NCI-H2107 (cell line): ENCODE measurements around the gene PLEKHF1.
"Not testable (repeated sequence)": the region's sequence is repeated elsewhere in the genome, so short reads cannot be mapped to it uniquely, and the experiment has no call there.

ENCODE experiments used
- DNase-seq: peaks from one replicate; lab custom pipeline; 2025; lab: John Stamatoyannopoulos, UW

PLEKHF1 gene

DNA sequence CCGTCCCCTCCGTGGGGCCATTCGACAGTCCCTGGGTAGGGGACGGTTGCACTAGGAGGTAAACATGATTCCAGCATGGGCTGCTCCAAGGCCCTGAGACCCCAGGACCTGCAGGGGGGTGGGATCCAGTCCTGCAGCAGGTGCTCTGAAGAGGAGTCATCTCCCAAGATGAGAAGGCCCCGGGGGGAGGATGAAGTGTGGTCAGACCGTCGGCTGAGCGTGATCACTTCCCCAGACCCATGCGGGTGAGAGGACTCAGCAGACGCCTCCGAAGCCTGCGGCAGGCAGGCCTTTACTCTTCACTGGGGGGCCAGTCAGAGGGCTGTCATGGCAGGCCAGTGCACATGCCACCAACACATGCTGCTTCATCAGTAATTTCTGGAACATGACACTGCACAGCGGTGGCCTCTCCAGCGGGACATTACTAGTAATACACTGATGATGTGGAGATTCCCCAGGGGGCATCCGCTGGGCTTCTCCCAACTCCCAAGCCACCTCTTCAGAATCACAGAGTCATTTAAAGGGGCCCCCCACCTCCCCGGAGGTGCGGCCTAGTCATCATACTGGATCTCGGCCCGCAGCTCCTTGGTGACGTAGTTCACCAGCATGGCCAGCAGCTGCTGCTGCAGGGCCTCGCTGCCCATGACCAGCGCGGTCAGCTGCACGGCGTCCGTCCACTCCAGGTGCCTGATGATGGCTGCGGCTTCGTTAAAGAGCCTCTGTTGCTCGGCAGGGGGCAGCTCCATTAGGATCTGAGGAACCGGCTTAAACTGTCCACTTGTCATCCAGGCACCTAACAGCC lies 37.1 kb downstream of the PLEKHF1 start:
- DNase-seq, result no peak

DNA sequence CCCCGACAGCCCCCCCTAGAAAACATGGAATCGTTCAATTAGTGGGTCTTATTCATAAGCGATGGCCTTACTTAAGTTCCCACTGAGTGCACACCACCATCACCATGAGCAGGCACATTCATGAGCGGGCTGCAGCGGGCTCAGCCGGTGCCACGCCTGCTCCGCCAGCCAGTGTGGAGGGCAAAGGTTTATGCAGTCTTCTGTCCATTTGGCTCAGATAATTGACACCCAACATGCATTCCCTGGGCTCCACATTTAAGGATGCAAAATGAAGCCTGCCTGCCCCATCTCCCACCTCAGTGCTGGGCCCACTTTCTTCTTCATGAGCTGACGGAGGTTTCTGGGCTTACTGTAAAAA lies 37.7 kb downstream of the PLEKHF1 start:
- no peak for DNase-seq

DNA sequence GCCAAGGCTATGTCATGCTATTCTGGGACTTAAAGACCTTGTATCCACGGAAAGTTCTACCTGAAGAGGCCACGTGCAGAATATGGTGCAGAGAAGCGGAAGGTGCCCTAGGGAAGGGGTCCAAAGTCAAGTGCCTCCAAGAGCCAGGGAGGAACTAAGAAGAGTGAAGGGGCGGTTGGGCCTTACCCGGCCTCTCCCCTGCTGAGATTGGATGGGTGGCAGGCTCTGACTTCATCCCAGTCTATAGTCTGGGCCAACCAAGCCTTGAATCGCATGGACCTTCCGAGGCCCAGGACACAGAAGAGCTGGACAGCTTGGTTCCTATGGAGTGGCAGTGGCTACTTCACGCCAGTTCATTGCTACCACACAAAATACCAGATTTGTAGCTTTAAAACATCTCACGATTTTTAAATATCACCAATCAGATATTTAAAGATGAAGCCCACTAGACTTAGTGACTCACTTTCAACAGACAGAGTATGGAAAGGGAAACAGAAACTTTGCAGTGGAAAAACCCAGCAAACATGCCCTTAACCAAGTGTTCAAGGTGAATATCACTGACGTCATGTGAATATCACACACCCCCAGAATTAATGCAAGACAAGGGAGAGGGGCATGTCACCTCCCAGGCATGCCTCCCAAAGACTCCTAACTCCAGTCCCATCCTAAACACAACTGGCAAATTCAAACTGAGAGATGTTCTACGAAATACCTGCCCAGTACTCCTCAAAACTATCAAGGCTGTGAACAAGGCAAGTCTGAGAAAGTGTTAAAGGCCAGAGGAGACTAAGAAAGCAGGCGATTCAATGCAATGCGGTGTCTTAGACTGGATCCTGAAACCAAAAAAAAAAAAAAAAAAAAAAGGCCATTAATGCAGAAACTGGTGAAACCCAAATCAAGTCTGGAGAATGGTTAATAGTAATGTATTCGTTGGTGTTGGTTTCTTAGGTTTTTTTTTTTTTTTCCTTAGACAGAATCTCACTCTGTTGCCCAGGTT lies 39.6 kb downstream of the PLEKHF1 start:
- DNase-seq, result no peak

DNA sequence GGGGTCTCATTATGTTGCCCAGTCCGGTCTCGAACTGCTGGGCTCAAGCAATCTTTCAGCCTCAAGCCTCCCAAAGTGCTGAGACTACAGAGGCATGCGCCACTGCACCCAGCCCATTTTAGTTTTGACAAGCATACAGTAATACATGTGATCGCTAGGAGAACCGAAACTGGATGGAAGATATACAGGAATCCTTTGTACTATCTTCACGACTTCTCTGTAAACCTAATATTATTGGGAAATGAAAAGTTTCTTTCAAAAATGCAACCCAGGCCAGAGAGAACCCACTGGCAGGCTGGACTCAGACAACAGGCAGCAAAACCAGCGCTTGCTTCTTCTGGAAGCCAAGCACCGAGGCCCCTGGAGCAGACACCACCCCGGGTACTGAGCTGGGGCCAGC lies 40.4 kb downstream of the PLEKHF1 start:
- DNase-seq, result no peak

DNA sequence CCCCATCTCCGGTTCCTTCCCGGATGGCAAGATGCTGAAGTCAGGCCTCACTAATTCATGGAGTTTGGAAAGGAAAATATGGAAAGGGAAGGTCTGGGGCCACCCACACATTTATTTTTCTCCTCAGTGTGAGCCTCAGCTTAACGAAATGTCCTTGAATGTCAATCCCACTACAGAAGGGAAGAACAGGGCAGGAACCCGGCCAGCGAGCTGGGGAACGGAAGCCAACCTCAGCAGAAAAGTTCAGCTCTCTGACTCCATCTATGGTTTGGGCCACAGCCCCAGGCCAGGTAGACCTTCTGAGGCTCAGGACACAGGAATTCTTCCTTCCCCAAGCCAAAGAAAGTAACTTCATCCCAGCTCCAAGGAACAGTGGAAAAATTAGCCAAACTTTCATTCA lies 41.4 kb downstream of the PLEKHF1 start:
- DNase-seq, result no peak

DNA sequence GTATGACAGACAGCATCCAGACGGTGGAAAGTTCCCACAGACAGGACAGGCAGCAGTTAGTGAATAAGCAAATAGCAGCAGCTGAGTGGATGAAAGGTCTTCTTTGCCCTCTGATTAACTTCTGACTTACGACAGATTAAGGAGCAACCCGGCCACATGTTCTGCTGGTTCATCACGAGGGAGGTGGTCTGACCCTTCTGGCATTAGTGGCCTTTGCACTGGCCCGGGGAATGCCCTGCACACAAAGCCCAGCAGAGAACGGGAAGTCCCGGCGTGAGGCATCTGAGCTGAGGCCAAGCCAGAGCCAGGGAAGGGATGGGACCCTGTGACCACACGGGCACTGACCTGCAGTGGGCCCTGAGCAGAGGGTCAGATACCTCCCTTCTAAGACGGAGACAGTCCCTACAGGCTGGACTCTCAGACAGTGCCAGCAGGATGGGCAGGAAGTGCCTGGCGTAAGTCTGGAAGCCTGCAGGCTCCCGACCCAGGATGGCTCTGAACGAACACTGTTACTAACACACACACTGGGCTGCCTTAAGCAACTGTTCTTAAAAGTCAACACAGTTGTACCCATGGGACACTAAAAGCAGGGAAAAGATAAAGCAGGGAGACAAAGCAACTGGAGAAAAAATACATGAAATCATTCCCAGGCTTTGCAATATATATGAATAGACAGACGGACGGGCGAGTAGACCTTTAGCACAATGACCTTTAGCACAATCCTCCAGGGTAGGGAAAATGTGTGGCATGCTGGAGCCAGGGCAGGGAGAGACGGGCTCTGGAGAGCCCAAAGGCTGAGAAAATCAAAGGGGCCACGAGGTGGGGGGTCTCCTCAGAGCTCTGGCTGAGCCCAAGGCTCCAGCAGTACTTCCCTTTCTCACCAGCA lies 43.5 kb downstream of the PLEKHF1 start:
- no peak for DNase-seq

DNA sequence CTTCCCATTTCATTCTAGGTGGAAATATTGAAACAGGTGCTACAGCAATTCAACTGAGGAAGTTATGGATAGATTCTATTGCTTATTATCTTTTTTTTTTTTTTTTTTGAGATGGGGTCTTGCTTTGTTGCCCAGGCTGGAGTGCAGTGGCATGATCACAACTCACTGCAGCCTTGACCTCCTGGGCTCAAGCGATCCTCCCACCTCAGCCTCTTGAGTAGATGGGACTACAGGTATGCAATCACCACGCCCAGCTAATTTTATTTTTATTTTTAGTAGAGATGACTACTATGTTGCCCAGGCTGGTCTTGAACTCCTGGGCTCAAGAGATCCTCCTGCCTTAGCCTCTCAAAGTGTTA lies 44.2 kb downstream of the PLEKHF1 start:
- DNase-seq, result not testable (repeated sequence)

DNA sequence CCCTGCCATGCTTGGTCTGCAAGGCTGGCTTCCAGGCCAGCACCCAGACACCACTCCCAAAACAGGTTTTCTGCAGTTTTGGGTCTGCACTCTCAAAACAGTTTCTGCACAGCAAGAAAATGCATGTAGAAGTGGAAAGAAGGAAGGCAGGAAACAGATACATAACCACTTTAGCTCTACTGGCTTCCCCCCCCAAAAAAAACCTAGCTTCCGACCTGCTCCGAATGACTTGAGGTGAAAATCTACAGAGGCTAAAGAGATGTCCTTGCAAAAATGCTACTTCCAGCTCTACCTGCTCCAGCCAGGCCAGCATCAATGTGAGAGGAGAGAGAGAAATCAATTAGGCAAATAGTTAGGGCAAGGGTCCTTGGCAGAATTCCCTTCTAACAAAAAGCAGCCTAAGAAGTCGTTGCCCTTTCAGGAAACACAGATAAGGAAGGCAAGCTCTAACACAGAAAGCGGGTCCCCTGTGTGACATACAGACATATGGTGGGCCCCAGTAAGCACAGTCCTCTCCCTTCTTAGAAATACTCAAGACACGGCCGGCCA lies 46.4 kb downstream of the PLEKHF1 start:
- DNase-seq, result no peak

DNA sequence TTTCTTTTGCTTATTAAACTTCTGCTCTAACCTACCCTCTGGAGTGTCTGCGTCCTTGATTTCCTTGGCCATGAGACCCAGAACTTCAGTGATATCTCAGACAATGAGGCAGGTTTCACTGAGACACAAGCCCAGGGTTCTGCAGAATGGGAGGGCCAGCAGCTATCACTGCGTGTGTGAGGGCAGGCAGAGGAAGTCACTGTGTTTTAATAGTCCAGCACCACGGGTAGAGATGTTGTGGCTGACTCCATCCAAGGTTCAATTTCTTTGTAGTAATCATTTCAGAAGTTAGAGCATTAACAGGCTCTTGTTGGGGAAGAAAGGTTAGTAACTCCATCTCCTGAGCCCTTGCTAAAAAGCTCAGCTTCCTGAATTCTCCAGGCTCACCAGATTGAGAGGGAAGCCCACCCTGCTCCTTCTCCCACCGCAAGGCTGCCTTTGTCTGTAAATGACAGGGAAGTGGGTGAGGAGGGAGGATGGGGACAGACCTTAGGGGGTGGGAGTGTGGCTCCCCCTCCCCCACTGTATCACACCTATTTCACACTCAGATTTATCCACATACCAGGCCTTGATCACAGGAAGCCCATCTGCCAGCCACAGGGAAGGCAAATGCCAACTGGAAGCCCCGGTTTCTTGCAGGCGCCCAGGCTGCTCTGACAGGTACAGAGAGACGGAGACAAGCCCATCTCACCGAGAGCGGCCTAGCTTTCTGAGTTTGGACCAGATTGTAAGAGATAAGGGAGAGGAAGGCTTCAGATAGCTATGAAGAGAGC lies 47.7 kb downstream of the PLEKHF1 start:
- no peak for DNase-seq

DNA sequence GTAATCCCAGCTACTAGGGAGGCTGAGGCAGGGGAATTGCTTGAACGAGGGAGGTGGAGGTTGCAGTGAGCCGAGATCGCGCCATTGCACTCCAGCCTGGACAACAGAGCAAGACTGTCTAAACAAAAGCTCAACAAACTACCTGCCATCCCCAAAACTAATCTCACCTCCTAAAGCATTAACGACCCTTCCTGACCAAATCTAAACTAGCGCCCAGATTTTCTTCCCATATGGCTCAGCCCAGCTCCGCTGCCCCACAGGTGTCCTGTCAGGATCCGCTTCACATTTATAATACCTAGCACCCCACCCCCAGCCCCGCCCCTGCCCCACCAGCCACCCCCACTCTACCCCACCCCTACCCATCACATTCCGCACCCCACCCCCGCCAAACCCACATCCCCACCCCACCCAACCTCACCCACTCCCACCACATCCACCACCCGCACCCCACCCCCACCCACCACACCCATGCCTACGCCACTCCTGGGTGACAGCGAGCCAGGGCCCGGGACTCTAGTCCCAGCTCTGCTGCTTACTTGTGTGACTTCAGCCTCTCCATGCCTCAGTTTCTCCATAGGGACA lies 49.2 kb downstream of the PLEKHF1 start:
- DNase-seq, result no peak

DNA sequence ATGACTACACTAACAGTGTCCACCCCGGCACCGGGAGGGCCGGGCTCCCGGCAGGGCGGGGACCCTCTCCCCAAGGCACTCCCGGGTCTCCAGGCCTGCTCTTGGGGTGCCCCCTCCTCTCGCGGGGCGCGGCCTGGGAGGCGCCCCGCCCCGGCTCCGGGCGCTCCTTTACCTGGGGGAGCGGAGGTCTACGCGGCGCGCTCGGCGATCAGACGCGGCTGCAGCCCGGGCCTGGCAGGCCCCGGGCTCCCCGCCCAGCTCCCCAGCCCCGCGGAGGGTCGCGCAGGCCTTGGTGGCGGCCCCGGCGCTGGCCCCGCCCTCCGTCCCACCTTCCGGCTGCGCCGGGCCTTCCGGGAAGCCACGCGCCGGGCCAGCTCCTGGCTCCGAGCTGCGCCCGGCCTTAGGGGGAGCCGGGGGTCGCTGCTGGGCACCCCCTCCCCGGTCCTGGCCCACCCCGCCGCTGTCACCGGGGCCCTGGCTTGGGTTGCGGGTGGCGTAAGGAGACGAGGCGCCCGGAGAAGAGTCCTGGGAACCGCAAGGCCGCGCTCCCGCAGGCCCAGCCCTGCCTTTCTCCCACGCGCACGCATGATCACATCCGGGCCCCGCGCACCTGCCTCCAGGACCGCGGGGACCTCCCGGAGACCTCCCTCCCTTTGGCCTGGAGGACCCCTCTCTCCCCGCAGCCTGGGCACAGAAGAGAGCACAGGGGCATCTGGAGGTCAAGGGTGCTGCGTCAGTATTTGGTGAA lies 49.9 kb downstream of the PLEKHF1 start, which contains the start of gene C19orf12:
Gene C19orf12 (minus strand): TSS at position 309 of the 748 bp plus-strand sequence. CDS start 6,848 bp downstream, outside the sequence.
- DNase-seq, result no peak

DNA sequence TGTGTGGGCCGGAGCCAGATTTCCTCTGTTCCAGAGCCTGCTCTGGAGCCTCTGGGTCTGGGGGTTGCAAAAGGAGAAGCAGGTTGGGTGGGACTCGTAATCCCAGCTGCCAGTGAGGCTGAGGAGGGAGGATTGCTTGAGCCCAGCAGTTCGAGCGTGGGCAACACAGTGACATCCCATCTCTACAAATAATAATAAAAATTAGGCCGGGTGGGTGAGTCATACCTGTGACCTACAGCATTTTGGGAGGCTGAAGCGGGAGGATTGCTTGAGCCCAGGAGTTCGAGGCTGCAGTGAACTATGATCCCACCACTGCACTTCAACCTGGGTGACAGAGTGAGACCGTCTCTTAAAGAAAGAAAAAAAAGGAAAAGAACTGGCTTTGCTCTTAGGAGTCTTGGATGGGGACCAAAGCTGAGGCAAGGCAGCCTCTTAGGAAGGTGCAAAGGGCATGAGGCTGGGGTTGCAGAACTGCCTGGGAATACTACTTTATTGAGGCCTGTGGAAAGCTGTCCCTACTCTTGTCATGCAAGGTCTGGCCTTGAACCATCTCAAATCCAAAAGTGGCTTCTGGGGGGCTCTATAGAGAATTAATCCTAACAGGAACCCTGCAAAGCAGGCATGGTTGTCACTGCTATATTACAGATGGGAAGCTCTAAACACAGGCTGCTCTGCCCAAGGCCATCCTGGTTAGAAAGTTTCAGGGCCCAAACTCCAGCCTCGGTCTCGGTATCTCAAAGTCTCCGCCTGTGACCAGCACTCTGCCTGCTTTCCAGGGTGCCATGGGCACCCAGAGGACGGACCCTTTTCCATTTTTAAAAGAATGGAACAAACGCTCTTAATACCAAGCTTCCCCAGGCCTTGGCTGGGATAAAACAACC lies 50.7 kb downstream of the PLEKHF1 start:
- no peak for DNase-seq

DNA sequence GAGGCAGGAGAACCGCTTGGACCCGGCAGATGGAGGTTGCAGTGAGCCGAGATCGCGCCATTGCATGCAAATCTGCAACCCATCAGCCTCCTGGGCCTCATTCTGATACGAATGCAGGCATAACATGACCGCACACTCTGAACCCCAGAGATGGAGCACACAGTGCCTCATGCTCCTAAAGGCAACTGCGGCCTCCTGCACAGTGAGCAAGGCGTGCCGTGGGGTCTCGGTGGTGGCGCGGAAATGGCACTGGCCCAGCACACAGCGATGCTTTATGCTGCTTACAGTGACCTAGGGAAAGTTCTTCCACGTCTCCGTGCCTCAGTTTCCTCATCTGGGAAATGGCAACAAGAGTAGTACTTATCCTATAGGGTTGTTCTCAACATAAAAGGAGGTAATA lies 51.8 kb downstream of the PLEKHF1 start:
- DNase-seq, result no peak

DNA sequence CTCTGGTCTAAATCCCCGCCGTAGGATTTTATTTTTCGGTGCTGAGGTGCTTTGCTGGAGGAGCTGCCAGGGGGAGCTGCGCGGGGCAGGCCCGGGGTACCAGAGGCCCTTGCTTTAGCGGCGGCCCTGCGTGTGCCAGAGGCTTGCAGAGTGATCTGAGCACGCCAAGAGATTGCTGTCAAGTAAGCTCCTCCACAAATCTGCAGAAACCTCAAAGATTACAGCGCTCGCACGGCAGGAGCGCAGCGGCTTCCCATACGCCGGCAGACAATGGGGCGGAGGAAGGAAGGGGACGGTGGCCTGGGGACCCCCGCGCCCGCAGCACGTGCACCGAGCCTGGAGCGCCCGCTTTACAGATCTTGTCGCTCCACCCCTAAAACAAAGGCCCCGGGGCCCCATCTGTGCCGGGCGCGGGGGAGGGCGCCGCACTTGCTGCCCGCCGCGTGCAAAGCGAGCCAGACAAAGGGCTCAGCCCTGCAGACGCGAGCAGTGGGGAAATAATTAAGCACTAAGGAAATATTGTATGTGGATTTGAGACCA lies 58.9 kb downstream of the PLEKHF1 start:
- no peak for DNase-seq

DNA sequence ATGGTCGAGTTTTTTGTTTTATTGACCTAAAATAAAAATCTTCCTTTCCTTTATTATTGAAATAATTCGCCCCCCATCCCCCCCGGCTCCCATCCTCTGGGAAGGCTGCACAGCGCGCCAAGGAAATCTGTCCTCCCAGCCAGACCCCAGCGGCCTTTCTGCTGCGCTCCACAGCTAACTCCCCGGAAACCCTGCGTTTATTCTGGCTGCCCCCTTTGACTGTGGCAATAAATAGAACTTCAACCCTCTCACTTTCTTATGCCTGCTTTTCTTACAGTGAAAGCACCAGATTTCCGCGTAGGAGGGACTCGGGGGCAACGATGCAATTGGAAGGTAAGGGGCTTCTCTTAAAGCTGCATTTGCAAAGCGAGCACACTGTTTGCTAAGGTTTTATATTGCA lies 59.5 kb downstream of the PLEKHF1 start:
- DNase-seq, result no peak
